ENCODE measurements around the gene CC2D1A.

Gene CC2D1A

DNA sequence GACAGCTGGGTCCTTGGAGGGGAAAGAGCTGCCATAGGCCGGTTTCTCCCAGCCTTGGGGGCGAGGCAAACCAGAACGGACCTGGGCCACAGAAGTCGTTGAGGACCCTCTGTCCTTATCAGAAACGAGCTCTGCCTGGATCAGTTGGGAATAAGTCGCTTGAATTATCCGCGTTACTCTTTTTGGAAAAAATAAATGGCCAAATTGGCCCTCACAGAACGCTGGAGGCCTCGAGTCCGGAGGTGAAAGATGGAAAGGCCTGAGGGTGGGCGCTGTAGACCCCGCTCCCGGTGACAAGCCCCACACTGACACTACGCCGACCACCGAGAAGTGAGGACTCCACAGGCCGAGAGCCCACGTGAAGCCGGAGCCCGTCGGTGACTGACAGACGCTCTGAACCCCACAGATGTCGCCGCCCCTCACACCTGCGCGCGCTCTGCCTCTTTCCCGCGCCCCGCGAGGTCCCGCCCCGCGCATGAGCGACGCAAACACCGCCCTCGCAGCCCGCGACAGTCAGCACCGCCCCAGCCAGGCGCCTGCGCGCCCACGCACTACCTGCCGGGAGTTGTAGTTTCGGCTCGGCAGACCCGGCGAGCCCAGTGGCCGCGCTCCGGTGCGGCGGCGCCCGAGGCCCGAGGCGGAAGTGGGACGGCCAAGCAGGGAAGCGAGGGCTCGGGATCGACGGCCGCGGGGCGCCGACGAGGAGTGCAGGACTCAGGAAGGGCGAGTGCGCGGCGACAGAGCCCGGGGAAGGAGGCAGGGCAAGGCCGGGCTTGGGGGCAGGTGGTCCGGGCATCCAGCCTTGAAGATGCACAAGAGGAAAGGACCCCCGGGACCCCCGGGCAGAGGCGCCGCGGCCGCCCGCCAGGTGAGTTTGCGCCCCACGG lies at the start of gene CC2D1A, which contains the start of gene BRME1:
Gene CC2D1A, plus strand, starts transcription at position 568 of the 887 bp plus-strand sequence. Its CDS starts 241 bp downstream, at position 809.
Gene BRME1, minus strand, starts transcription at position 484 of the 887 bp plus-strand sequence. CDS start 1,225 bp downstream, outside the sequence.
- H3K9me3 ChIP-seq (replicated peaks; ENCODE audit: insufficient read depth, low read length) = no peaks in the 10 kb centered on the region
- no peaks in the 10 kb centered on the region for H4K20me1 ChIP-seq (ENCODE audit: insufficient read depth, low read length)
- H3K79me2 ChIP-seq (ENCODE audit: low read length) = peaks cover 8% of the 10 kb centered on the region; the same call in 1 of the 2 replicates
- no peaks in the 10 kb centered on the region for H3K9me2 ChIP-seq (replicated peaks; ENCODE audit: insufficient read depth, low read length)
- TF ChIP-seq EZH2phosphoT487 (IDR thresholded peaks at IDR 0.05; ENCODE audit: low read length) (no peak), EZH2 (optimal IDR thresholded peaks at IDR 0.05; ENCODE audit: low read depth, low read length) (no peak)
- TF ChIP-seq, protein P1, sequence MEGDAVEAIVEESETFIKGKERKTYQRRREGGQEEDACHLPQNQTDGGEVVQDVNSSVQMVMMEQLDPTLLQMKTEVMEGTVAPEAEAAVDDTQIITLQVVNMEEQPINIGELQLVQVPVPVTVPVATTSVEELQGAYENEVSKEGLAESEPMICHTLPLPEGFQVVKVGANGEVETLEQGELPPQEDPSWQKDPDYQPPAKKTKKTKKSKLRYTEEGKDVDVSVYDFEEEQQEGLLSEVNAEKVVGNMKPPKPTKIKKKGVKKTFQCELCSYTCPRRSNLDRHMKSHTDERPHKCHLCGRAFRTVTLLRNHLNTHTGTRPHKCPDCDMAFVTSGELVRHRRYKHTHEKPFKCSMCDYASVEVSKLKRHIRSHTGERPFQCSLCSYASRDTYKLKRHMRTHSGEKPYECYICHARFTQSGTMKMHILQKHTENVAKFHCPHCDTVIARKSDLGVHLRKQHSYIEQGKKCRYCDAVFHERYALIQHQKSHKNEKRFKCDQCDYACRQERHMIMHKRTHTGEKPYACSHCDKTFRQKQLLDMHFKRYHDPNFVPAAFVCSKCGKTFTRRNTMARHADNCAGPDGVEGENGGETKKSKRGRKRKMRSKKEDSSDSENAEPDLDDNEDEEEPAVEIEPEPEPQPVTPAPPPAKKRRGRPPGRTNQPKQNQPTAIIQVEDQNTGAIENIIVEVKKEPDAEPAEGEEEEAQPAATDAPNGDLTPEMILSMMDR (IDR thresholded peaks at IDR 0.05; ENCODE audit: low read length) = no peak
- no peaks in the 10 kb centered on the region for H3K36me3 ChIP-seq (replicated peaks; ENCODE audit: insufficient read depth, low read length)
- DNase-seq = peak; percentile 95
- H3K4me1 ChIP-seq (ENCODE audit: low read length) = peaks cover 4% of the 10 kb centered on the region; the same call in 1 of the 2 replicates
- H3K4me2 ChIP-seq (ENCODE audit: low read depth, low read length) = peak within 1 kb of the TSS; percentile 92
- peak within 1 kb of the TSS; percentile 30; the same call in 1 of the 2 replicates for H3K27ac ChIP-seq (ENCODE audit: low read length)
- H3K27me3 ChIP-seq (replicated peaks; ENCODE audit: insufficient read depth, low read length) = no peaks in the 10 kb centered on the region
- peak within 1 kb of the TSS; percentile 78 for H3K9ac ChIP-seq (ENCODE audit: low read length)
- peak within 1 kb of the TSS; percentile 60 for H2AFZ ChIP-seq (ENCODE audit: low read length)
- H3K4me3 ChIP-seq (ENCODE audit: low read length) = peak within 1 kb of the TSS; percentile 86
- 0 out of 2 replicates have a peak, but pooled peaks cover 3% of the 10 kb centered on the region for H3F3A ChIP-seq (ENCODE audit: insufficient read depth, low read length)

DNA sequence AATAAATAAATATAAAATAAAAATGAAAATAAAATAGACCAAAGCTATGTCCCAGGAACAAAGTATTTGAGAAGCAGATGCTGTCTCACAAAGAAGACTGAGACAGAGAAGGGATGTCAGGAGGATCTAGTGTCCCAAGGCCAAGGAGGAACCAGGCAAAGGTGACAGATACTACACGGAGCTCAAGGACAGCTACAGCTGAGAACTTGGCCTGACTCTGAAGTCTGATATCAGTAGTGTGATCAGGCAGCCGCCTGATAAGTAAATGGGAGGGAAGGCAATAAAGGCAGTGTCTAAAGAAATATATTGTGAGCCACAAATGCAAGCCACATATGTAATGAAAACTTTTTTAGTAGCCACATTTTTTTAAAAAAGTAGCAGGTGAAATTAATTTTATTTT lies 49.5 kb upstream of the CC2D1A start:
- Histone ChIP-seq H3K9ac (ENCODE audit: low read length) (no peak overlapping the region), H3K9me2 (replicated peaks; ENCODE audit: insufficient read depth, low read length) (no peaks in the 10 kb centered on the region), H4K20me1 (ENCODE audit: insufficient read depth, low read length) (no peaks in the 10 kb centered on the region), H3K4me3 (ENCODE audit: low read length) (no peak overlapping the region), H3F3A (ENCODE audit: insufficient read depth, low read length) (no peaks in the 10 kb centered on the region), H3K27ac (ENCODE audit: low read length) (no peak overlapping the region), H3K4me1 (ENCODE audit: low read length) (peaks cover 1% of the 10 kb centered on the region; the same call in 1 of the 2 replicates), H3K4me2 (ENCODE audit: low read depth, low read length) (no peak overlapping the region), H2AFZ (ENCODE audit: low read length) (no peak overlapping the region), H3K27me3 (replicated peaks; ENCODE audit: insufficient read depth, low read length) (0 out of 2 replicates have a peak, but pooled peaks cover 5% of the 10 kb centered on the region), H3K79me2 (ENCODE audit: low read length) (no peaks in the 10 kb centered on the region), H3K36me3 (replicated peaks; ENCODE audit: insufficient read depth, low read length) (no peaks in the 10 kb centered on the region), H3K9me3 (replicated peaks; ENCODE audit: insufficient read depth, low read length) (no peaks in the 10 kb centered on the region)
- DNase-seq = no peak
- TF ChIP-seq, protein P1 (IDR thresholded peaks at IDR 0.05; ENCODE audit: low read length) = no peak
- TF ChIP-seq EZH2phosphoT487 (IDR thresholded peaks at IDR 0.05; ENCODE audit: low read length) (no peak), EZH2 (optimal IDR thresholded peaks at IDR 0.05; ENCODE audit: low read depth, low read length) (no peak)

DNA sequence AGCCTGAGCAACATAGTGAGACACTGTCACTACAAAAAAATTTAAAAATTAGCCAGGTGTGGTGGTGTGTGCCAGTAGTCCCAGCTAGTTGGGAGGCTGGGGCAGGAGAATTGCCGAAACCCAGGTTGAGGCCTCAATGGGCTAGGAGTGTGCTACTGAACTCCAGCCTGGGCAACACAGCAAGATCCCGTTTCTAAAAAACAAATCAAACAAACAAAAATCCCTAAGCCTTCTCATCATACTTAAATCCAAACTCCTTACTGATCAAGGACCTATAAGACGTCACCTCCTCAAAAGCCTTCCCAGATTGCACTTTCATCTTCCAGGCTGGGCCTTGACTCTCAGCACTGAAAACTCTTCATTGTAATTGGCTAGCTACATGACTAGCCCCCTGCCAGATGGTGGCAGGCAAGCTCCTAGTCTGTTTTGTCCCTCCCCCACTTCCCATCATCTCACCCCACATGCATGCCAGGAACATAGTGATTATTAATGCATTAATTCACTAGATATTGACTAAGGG lies 46.6 kb upstream of the CC2D1A start:
- no peaks in the 10 kb centered on the region for H3K9me3 ChIP-seq (replicated peaks; ENCODE audit: insufficient read depth, low read length)
- H2AFZ ChIP-seq (ENCODE audit: low read length) = no peak overlapping the region
- H3K9ac ChIP-seq (ENCODE audit: low read length) = no peak overlapping the region
- H3K9me2 ChIP-seq (replicated peaks; ENCODE audit: insufficient read depth, low read length) = no peaks in the 10 kb centered on the region
- H3K4me3 ChIP-seq (ENCODE audit: low read length) = no peak overlapping the region
- H3K27ac ChIP-seq (ENCODE audit: low read length) = no peak overlapping the region
- H3K36me3 ChIP-seq (replicated peaks; ENCODE audit: insufficient read depth, low read length) = no peaks in the 10 kb centered on the region
- TF ChIP-seq EZH2phosphoT487 (IDR thresholded peaks at IDR 0.05; ENCODE audit: low read length) = no peak
- TF ChIP-seq EZH2 (optimal IDR thresholded peaks at IDR 0.05; ENCODE audit: low read depth, low read length) = no peak
- TF ChIP-seq, protein P1 (IDR thresholded peaks at IDR 0.05; ENCODE audit: low read length) = no peak
- no peak overlapping the region for H3K4me2 ChIP-seq (ENCODE audit: low read depth, low read length)
- H4K20me1 ChIP-seq (ENCODE audit: insufficient read depth, low read length) = no peaks in the 10 kb centered on the region
- peaks cover 17% of the 10 kb centered on the region for H3K27me3 ChIP-seq (replicated peaks; ENCODE audit: insufficient read depth, low read length)
- H3K4me1 ChIP-seq (ENCODE audit: low read length) = peaks cover 5% of the 10 kb centered on the region; the same call in 1 of the 2 replicates
- H3F3A ChIP-seq (ENCODE audit: insufficient read depth, low read length) = no peaks in the 10 kb centered on the region
- H3K79me2 ChIP-seq (ENCODE audit: low read length) = no peaks in the 10 kb centered on the region
- DNase-seq = no peak

All from MM.1S (cell line).